Measurements from ENCODE around the gene LRRC40. TPM values are rescaled to one million over a fixed set of nuclear protein-coding genes. Genes with fewer than 3 reads are reported as not detected.

Gene LRRC40
- total and polyA plus RNA-seq, 3 donors from 2014 or later = 10.1 to 22.1 (median 18.2) TPM

DNA sequence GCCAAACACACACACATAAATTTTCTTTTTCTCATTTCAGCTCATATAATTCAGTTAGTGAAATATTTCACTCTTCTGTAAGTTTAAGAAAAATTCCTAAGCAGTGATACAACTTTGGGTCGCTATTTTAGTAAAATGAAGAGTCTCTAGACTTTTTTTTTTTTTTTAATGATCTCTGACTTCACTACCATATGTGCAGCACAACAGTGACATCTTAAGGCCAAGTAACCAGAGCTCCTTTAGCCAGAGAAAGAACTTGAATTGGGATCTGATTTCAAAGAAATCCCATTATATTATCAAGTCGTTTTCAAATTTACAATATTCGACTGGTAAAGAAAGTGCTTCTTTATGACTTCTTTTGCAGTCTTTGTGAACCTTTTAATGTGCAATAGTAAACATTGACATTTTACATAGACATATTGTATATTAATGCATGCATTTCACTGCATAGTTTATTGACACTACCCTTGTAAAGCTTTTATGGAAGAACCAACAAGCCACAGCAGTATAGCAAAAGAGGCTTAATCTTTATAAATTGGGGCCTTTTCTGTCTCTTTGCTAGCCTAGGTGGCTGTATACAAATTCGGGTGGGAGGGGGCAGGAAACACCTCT lies 62.2 kb downstream of the LRRC40 start:
- Histone ChIP-seq H3K36me3 (ENCODE audit: low read depth, missing control alignments) (no peaks in the 10 kb centered on the region), H3K4me3 (no peak overlapping the region), H3K4me1 (peaks cover 10% of the 10 kb centered on the region), H3K9me3 (no peaks in the 10 kb centered on the region), H3K27me3 (no peaks in the 10 kb centered on the region), H3K27ac (no peak overlapping the region)
- DNase-seq = no peak
- WGBS, 2 donors = 55 to 59% methylated on average over 4 of the region's 4 CpGs
- TF ChIP-seq, protein P1, sequence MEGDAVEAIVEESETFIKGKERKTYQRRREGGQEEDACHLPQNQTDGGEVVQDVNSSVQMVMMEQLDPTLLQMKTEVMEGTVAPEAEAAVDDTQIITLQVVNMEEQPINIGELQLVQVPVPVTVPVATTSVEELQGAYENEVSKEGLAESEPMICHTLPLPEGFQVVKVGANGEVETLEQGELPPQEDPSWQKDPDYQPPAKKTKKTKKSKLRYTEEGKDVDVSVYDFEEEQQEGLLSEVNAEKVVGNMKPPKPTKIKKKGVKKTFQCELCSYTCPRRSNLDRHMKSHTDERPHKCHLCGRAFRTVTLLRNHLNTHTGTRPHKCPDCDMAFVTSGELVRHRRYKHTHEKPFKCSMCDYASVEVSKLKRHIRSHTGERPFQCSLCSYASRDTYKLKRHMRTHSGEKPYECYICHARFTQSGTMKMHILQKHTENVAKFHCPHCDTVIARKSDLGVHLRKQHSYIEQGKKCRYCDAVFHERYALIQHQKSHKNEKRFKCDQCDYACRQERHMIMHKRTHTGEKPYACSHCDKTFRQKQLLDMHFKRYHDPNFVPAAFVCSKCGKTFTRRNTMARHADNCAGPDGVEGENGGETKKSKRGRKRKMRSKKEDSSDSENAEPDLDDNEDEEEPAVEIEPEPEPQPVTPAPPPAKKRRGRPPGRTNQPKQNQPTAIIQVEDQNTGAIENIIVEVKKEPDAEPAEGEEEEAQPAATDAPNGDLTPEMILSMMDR (IDR thresholded peaks at IDR 0.05) = no peak
- intact Hi-C loops (cut with DNase I; ENCODE audit: low total_unique reads) = no loop called here

DNA sequence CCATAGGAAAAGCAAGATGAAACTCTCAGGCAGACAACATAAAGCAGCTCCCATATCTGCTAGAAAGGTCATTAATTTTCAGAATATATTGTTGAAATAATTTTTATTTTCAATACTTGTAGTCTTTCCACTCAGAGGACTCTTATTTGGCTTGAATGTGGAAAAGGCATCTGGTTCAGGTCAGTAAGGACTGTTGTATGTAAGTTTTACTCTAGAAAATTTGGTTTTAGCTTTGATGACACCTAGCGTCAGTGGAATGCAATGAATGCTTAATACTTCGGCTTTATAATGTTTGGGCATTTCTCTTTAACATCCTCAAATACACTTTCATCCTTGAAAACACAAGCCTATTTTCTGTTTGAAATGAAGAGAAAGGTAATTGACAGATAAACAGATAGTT lies 63.3 kb downstream of the LRRC40 start:
- DNase-seq = no peak
- intact Hi-C loops (cut with DNase I; ENCODE audit: low total_unique reads) = no loop called here
- Histone ChIP-seq H3K4me1 (peaks cover 10% of the 10 kb centered on the region), H3K9me3 (no peaks in the 10 kb centered on the region), H3K27ac (no peak overlapping the region), H3K27me3 (no peaks in the 10 kb centered on the region), H3K36me3 (ENCODE audit: low read depth, missing control alignments) (no peaks in the 10 kb centered on the region), H3K4me3 (no peak overlapping the region)
- 40 to 41% methylated on average over 2 of the region's 2 CpGs for WGBS, 2 donors
- TF ChIP-seq, protein P1 (IDR thresholded peaks at IDR 0.05) = peak in 2 of 3 experiments; percentile 20 to 35
- TF ChIP-seq POLR2A (IDR thresholded peaks at IDR 0.05) = no peak

DNA sequence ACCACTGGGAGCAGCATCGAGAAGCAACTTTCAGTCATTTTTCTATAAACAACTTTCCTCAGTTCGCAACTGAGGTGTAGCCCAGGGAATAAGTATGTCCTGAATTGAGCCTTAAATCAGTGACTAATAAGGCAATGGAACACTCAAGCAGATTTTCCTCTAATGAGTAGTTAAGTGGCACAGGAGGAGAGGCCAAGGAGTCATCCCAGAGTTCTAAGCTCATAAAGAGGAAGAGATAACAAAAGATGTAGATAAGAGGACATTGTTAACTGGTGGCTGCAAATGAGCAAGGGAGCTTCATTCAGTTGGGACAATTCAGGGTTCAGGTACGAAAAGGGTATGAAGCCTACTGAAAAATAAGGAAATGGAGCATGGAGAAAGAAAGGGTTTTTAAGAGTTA lies 64.5 kb downstream of the LRRC40 start:
- H3K9me3 ChIP-seq = no peaks in the 10 kb centered on the region
- 53 to 75% methylated on average over 3 of the region's 3 CpGs for WGBS, 2 donors
- no peak overlapping the region for H3K4me3 ChIP-seq
- H3K27ac ChIP-seq = no peak overlapping the region
- no peak for DNase-seq
- no peaks in the 10 kb centered on the region for H3K27me3 ChIP-seq
- H3K36me3 ChIP-seq (ENCODE audit: low read depth, missing control alignments) = no peaks in the 10 kb centered on the region
- no peak for TF ChIP-seq POLR2A (IDR thresholded peaks at IDR 0.05)
- TF ChIP-seq, protein P1 (IDR thresholded peaks at IDR 0.05) = no peak
- H3K4me1 ChIP-seq = peaks cover 10% of the 10 kb centered on the region
- intact Hi-C loops (cut with DNase I; ENCODE audit: low total_unique reads) = no loop called here

DNA sequence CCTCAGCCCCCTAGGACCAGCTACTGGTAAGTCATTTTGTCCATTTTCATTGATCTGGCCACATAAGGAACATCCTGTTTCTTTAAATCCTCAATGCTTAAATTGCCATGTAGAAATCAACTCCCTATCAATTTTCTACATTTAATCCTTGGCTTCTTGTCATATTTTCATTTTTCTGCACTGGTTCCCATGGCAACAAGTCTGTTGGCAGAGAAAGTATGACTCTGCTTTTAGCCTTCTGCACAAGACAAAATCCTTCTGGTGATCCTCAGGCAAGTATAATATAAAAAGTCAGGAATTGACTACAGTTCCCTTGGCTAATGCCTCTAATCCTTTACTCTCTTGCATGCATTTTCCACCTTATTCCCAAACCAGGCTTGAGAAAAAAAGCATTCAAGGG lies 65.0 kb downstream of the LRRC40 start:
- Histone ChIP-seq H3K4me1 (peaks cover 10% of the 10 kb centered on the region), H3K27ac (no peak overlapping the region), H3K27me3 (no peaks in the 10 kb centered on the region), H3K4me3 (no peak overlapping the region), H3K36me3 (ENCODE audit: low read depth, missing control alignments) (no peaks in the 10 kb centered on the region), H3K9me3 (no peaks in the 10 kb centered on the region)
- TF ChIP-seq POLR2A (IDR thresholded peaks at IDR 0.05) = no peak
- TF ChIP-seq, protein P1 (IDR thresholded peaks at IDR 0.05) = no peak
- DNase-seq = peak; percentile 23
- intact Hi-C loops (cut with DNase I; ENCODE audit: low total_unique reads) = no loop called here

DNA sequence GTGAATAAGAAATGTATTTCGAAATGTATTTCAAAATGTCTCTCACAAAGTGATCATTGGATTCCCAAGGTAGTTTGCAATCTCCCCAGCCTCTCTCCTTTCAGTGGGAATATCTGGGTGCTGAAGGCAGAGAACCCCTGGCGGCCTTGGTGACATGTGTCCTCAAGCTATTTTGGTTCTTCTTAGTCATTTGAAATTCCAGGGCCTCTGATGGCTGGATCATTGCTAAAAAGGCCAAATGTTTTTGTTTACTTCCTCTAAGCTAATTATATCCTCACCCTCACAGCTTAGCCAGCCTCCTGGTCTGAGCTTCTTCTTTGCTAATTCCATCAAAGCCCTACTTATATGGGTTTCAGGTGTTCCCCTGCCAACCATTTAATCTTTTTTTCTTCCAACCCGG lies 71.2 kb downstream of the LRRC40 start:
- H3K4me1 ChIP-seq = no peaks in the 10 kb centered on the region
- DNase-seq = no peak
- no peaks in the 10 kb centered on the region for H3K36me3 ChIP-seq (ENCODE audit: low read depth, missing control alignments)
- no peaks in the 10 kb centered on the region for H3K9me3 ChIP-seq
- no peak overlapping the region for H3K27ac ChIP-seq
- TF ChIP-seq, protein P1 (IDR thresholded peaks at IDR 0.05) = no peak
- TF ChIP-seq POLR2A (IDR thresholded peaks at IDR 0.05) = no peak
- H3K27me3 ChIP-seq = no peaks in the 10 kb centered on the region
- intact Hi-C loops (cut with DNase I; ENCODE audit: low total_unique reads) = no loop called here
- H3K4me3 ChIP-seq = no peak overlapping the region
- 69 to 70% methylated on average over 3 of the region's 3 CpGs for WGBS, 2 donors

Measured in testis (tissue), 3 donors.